K562 (cell line): Measurements from ENCODE around the gene CPTP. TPM values are rescaled to one million over a fixed set of nuclear protein-coding genes. Genes with fewer than 3 reads are reported as not detected.
A peak's percentile ranks its signal among the peaks of the same experiment; 100 is the strongest.

Experiments used
- BACH1 ChIP-seq: fragments of 200-800 bp; sonication (Bioruptor generic); IDR thresholded peaks from 2 replicates; pipeline ENCODE4 v1.6.1; 2016; ENCODE audit warnings: missing genetic modification characterization, missing compliant biosample characterization
- BMI1 ChIP-seq: fragments of 150-350 bp; IDR thresholded peaks from 2 replicates; pipeline ENCODE4 v1.6.1; 2014; ENCODE audit warnings: low read length
- CBX3 ChIP-seq, 2 experiments: IDR thresholded peaks; 1 replicate in 1 of 2; 2 replicates in 1 of 2; pipeline ENCODE4 v1.6.1; 2012; ENCODE audit warnings: inconsistent platforms in 2 of 2, low read length in 2 of 2, borderline replicate concordance in 1 of 2, control low read depth in 1 of 2
- CSDE1 ChIP-seq, 2 experiments: fragments of 450-650 bp; IDR thresholded peaks; 2 replicates each; pipeline ENCODE4 v1.6.1; 2016; ENCODE audit warnings: mild to moderate bottlenecking in 1 of 2
- CTCFL ChIP-seq: IDR thresholded peaks from 2 replicates; pipeline ENCODE4 v1.6.1; 2011; ENCODE audit warnings: borderline replicate concordance, low read depth, mild to moderate bottlenecking, moderate library complexity, low read length; ENCODE audit not compliant: insufficient read depth, poor library complexity, severe bottlenecking
- GATAD2A ChIP-seq: fragments of 450-650 bp; IDR thresholded peaks from 2 replicates; pipeline ENCODE4 v1.6.1; 2017
- HMBOX1 ChIP-seq: sonication (generic); IDR thresholded peaks from 2 replicates; pipeline ENCODE4 v1.6.1; 2016
- MAFF ChIP-seq: IDR thresholded peaks from 2 replicates; pipeline ENCODE4 v1.6.1; 2012; ENCODE audit warnings: low read length, improper control_type of control experiment
- NR2C2 ChIP-seq, 2 experiments: fragments of 200-800 bp in 1 of 2; sonication (Bioruptor generic) in 1 of 2; sonication (generic) in 1 of 2; formaldehyde crosslinking in 1 of 2; IDR thresholded peaks; 2 replicates each; pipeline versions ENCODE4 v1.6.1 to v1.8.0; 2016 to 2022; ENCODE audit warnings: mild to moderate bottlenecking in 1 of 2, missing compliant biosample characterization in 1 of 2, missing genetic modification characterization in 1 of 2, missing genetic modification reagents in 1 of 2
- PCBP1 ChIP-seq: fragments of 200-400 bp; formaldehyde crosslinking; IDR thresholded peaks from 2 replicates; pipeline ENCODE4 v1.6.1; 2018; ENCODE audit warnings: mild to moderate bottlenecking, low read depth, low read length; ENCODE audit not compliant: poor library complexity, severe bottlenecking
- POLR2G ChIP-seq: fragments of 200-400 bp; formaldehyde crosslinking; IDR thresholded peaks from 2 replicates; pipeline ENCODE4 v1.6.1; 2017; ENCODE audit warnings: low read depth, mild to moderate bottlenecking, antibody characterized with exemption, low read length, moderate library complexity
- RBBP5 ChIP-seq: fragments of 200-600 bp; sonication (generic); IDR thresholded peaks from 2 replicates; pipeline ENCODE4 v1.6.1; 2012; ENCODE audit warnings: borderline replicate concordance, mild to moderate bottlenecking, low read length, control low read depth, inconsistent platforms; ENCODE audit not compliant: insufficient read depth, poor library complexity, severe bottlenecking
- SIN3B ChIP-seq: fragments of 450-650 bp; IDR thresholded peaks from 2 replicates; pipeline ENCODE4 v1.6.1; 2017; ENCODE audit warnings: low read depth, mild to moderate bottlenecking, moderate library complexity
- SMC3 ChIP-seq: conservative IDR thresholded peaks from 2 replicates; pipeline ENCODE4 v1.6.1; 2011; ENCODE audit warnings: low read depth, low read length, improper control_type of control experiment; ENCODE audit not compliant: insufficient read depth
- TAF15 ChIP-seq: fragments of 200-400 bp; formaldehyde crosslinking; IDR thresholded peaks from 2 replicates; pipeline ENCODE4 v1.6.1; 2017; ENCODE audit warnings: mild to moderate bottlenecking, low read depth, low read length, moderate library complexity
- TCF7L2 ChIP-seq: fragments of 150-350 bp; IDR thresholded peaks from 2 replicates; pipeline ENCODE4 v1.6.1; 2016; ENCODE audit warnings: low read depth, mild to moderate bottlenecking, low read length, moderate library complexity
- UBTF ChIP-seq, 2 experiments: IDR thresholded peaks; 2 replicates each; pipeline ENCODE4 v1.6.1; 2012; ENCODE audit warnings: improper control_type of control experiment in 2 of 2, low read depth in 2 of 2, low read length in 2 of 2, borderline replicate concordance in 1 of 2
- ZBTB7A ChIP-seq: IDR thresholded peaks from 2 replicates; pipeline ENCODE4 v1.6.1; 2011; ENCODE audit warnings: low read depth, mild to moderate bottlenecking, low read length, moderate library complexity, borderline replicate concordance; ENCODE audit not compliant: control insufficient read depth
- ZC3H11A ChIP-seq: IDR thresholded peaks from 2 replicates; pipeline ENCODE4 v1.6.1; 2012; ENCODE audit warnings: low read depth, low read length, improper control_type of control experiment
- ZNF316 ChIP-seq: fragments of 450-650 bp; IDR thresholded peaks from 2 replicates; pipeline ENCODE4 v1.6.1; 2016
- ZNF354B ChIP-seq: fragments of 250-450 bp; sonication (Bioruptor Pico); IDR thresholded peaks from 2 replicates; pipeline ENCODE4 v1.4.0; 2020
- ZNF75A ChIP-seq: fragments of 450-650 bp; formaldehyde crosslinking; IDR thresholded peaks from 2 replicates; pipeline ENCODE4 v1.4.0; 2020; ENCODE audit warnings: mild to moderate bottlenecking
- polyA plus RNA-seq, 8 experiments: library from polyadenylated mRNA; depleted of rRNA in 4 of 8; stranded (reverse) in 5 of 8; unstranded in 3 of 8; fragments of >200 nt; fragmentation: Nextera tagmentation in 2 of 8; fragmentation: Illumina TruSeq in 1 of 8; extraction: Ambion mirVana in 2 of 8; extraction: Trizol in 1 of 8; gene quantifications; 2 replicates each; pipeline versions ENCODE4 v1.2.1 to v1.2.3, GENCODE V29; 2011 to 2014; ENCODE audit warnings: inconsistent platforms in 1 of 8, missing spikeins in 1 of 8
- total RNA-seq, 7 experiments: library from RNA; depleted of rRNA in 6 of 7; stranded (reverse); fragments of >200 nt in 6 of 7; fragmentation: Illumina TruSeq in 2 of 7; extraction: Trizol in 2 of 7; gene quantifications; 2 replicates each; pipeline versions ENCODE4 v1.2.1 to v1.2.3, GENCODE V29; 2011 to 2021; ENCODE audit warnings: low replicate concordance in 1 of 7

The CPTP gene
- total and polyA plus RNA-seq, 9 of the 15 experiments (the other 6 are each of a cell fraction or from before 2014, with no cell fraction given) = 0.11 to 25.8 (median 3.5) TPM

GRCh38 chr1:1307923-1308755 is 16.5 kb upstream of the CPTP start, which contains the start of the genes ACAP3 and PUSL1 (continued):
- TF ChIP-seq UBTF (IDR thresholded peaks at IDR 0.05; ENCODE audit: borderline replicate concordance in 1 of 2, low read depth in 2 of 2, low read length in 2 of 2) = no peak; a peak in 1 of 4 replicates
- TF ChIP-seq CSDE1 (IDR thresholded peaks at IDR 0.05) = no peak
- TF ChIP-seq BMI1 = no peak
- TF ChIP-seq SIN3B = 0 out of 2 replicates have a peak, but pooled peaks have one; percentile 8
- TF ChIP-seq ZC3H11A = no peak
- TF ChIP-seq GATAD2A = no peak
- 0 out of 2 replicates have a peak, but pooled peaks have one; percentile 66 for TF ChIP-seq ZBTB7A
- TF ChIP-seq BACH1 (tag) = no peak
- no peak for TF ChIP-seq TAF15
- no peak for TF ChIP-seq CTCFL
- TF ChIP-seq ZNF316 = no peak
- TF ChIP-seq RBBP5 = peak; percentile 87
- TF ChIP-seq PCBP1 = peak; percentile 73
- no peak for TF ChIP-seq HMBOX1
- 0 out of 3 replicates have a peak, but pooled peaks of 1 of the 2 experiments have one; percentile 34 for TF ChIP-seq CBX3 (IDR thresholded peaks at IDR 0.05; ENCODE audit: borderline replicate concordance in 1 of 2, low read length in 2 of 2)
- TF ChIP-seq ZNF75A (CRISPR knock-in tag) = no peak
- TF ChIP-seq SMC3 = no peak
- TF ChIP-seq POLR2G = peak; percentile 88
- no peak for TF ChIP-seq NR2C2 (CRISPR knock-in tag; IDR thresholded peaks at IDR 0.05)
- peak; percentile 69; the same call in 1 of the 2 replicates for TF ChIP-seq NR2C2 (tag; IDR thresholded peaks at IDR 0.05)
- no peak for TF ChIP-seq ZNF354B
- TF ChIP-seq TCF7L2 = no peak
- TF ChIP-seq MAFF = no peak
